NT2/D1 (cell line): ENCODE results near the gene OR4D2.

Experiments
- SUZ12 ChIP-seq: IDR thresholded peaks from 2 replicates; pipeline ENCODE4 v1.6.1; 2011; ENCODE audit not compliant: insufficient read length, insufficient read depth; ENCODE audit errors: extremely low read depth
- ZNF274 ChIP-seq: IDR thresholded peaks from 2 replicates; pipeline ENCODE4 v1.6.1; 2011; ENCODE audit warnings: mild to moderate bottlenecking, low read depth, low read length

GRCh38 chr17:58117382-58117781, 49.4 kb upstream of the OR4D2 start:
- no peak for TF ChIP-seq SUZ12
- no peak for TF ChIP-seq ZNF274
